Measurements from ENCODE around the gene FAM76A.
"Not testable (repeated sequence)": the region's sequence is repeated elsewhere in the genome, so short reads cannot be mapped to it uniquely, and the experiment has no call there.

FAM76A gene

GRCh38 chr1:27776276-27776675 is 50.5 kb downstream of the FAM76A start:
- DNase-seq (ENCODE audit: low read depth in 4 of 4, low spot score in 1 of 4) = not testable (repeated sequence)

- DNase-seq (ENCODE audit: low read depth in 4 of 4, low spot score in 1 of 4) = no peak
Measured at GRCh38 chr1:27778056-27778455, 52.3 kb downstream of the FAM76A start.

- DNase-seq (ENCODE audit: low read depth in 4 of 4, low spot score in 1 of 4) = no peak
Measured at GRCh38 chr1:27779122-27779521, 53.4 kb downstream of the FAM76A start.

GRCh38 chr1:27782950-27783349 is 57.2 kb downstream of the FAM76A start:
- no peak for DNase-seq (ENCODE audit: low read depth in 4 of 4, low spot score in 1 of 4)

- DNase-seq (ENCODE audit: low read depth in 4 of 4, low spot score in 1 of 4) = no peak
Measured at GRCh38 chr1:27784700-27785099, 58.9 kb downstream of the FAM76A start.

GRCh38 chr1:27785781-27786455 is 60.2 kb downstream of the FAM76A start:
- DNase-seq (ENCODE audit: low read depth in 4 of 4, low spot score in 1 of 4) = no peak

GRCh38 chr1:27787895-27788294 is 62.1 kb downstream of the FAM76A start:
- DNase-seq (ENCODE audit: low read depth in 4 of 4, low spot score in 1 of 4) = no peak

- DNase-seq (ENCODE audit: low read depth in 4 of 4, low spot score in 1 of 4) = no peak
Measured at GRCh38 chr1:27789540-27790041, 63.8 kb downstream of the FAM76A start.

GRCh38 chr1:27790270-27790669 is 64.5 kb downstream of the FAM76A start:
- not testable (repeated sequence) for DNase-seq (ENCODE audit: low read depth in 4 of 4, low spot score in 1 of 4)

- no peak for DNase-seq (ENCODE audit: low read depth in 4 of 4, low spot score in 1 of 4)
Measured at GRCh38 chr1:27795601-27796000, 69.8 kb downstream of the FAM76A start.

GRCh38 chr1:27804791-27805190 is 79.0 kb downstream of the FAM76A start:
- DNase-seq (ENCODE audit: low read depth in 4 of 4, low spot score in 1 of 4) = no peak

GRCh38 chr1:27806758-27807157 is 81.0 kb downstream of the FAM76A start:
- DNase-seq (ENCODE audit: low read depth in 4 of 4, low spot score in 1 of 4) = no peak

GRCh38 chr1:27807385-27807784 is 81.6 kb downstream of the FAM76A start:
- no peak for DNase-seq (ENCODE audit: low read depth in 4 of 4, low spot score in 1 of 4)

GRCh38 chr1:27808131-27808530 is 82.4 kb downstream of the FAM76A start:
- DNase-seq (ENCODE audit: low read depth in 4 of 4, low spot score in 1 of 4) = not testable (repeated sequence)

GRCh38 chr1:27809883-27810282 is 84.1 kb downstream of the FAM76A start:
- no peak for DNase-seq (ENCODE audit: low read depth in 4 of 4, low spot score in 1 of 4)

GRCh38 chr1:27811741-27812500 is 86.2 kb downstream of the FAM76A start:
- no peak for DNase-seq (ENCODE audit: low read depth in 4 of 4, low spot score in 1 of 4)
